ENCODE measurements around the gene NEXN. TPM values are rescaled to one million over a fixed set of nuclear protein-coding genes. Genes with fewer than 3 reads are reported as not detected.

The NEXN gene
- polyA plus RNA-seq, 3 donors = 0.31 to 3.5 (median 3.0) TPM

DNA sequence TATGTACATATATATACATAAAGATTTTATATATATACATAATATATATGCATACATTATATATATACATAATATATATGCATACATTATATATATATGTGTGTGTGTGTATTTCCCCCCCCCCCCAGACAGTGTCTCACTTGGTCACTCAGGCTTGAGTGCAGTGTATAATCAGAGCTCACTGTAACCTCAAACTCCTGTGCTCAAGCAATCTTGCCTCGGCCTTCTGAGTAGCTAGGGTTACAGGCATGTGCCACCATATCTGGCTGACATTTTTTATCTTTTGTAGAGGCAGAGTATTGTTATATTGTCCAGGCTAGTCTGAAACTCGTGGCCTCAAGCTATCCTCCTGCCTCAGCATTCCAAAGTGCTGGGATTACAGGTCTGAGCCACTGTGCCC lies 99.5 kb downstream of the NEXN start:
- H3K4me1 Mint-ChIP-seq = peaks cover 9% of the 10 kb centered on the region

DNA sequence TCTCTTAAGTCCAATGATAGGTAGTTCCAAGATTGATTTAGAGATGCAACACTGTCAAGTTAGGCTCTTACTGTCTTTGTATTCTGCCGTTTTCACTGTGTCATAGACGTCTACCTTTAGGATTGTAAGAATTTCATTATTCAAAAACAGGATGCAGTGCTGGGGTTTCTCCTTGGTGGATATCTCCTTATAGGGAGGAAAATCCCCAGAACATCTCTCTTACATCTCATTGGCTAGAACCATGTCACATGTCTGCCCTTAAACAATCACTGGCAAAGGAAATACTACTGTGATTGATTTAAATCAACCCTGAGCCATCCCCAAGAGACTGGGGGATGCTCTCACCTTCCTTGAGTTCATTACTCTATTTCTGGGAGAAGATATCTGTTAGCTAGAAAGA lies 101.3 kb downstream of the NEXN start:
- intact Hi-C loops (cut with micrococcal nuclease) = no loop called here
- H3K36me3 Mint-ChIP-seq = peaks cover 7 to 21% of the 10 kb centered on the region in 2 donors
- H3K36me3 ChIP-seq (replicated peaks in 1 of 2; ENCODE audit: control insufficient read depth in 1 of 2, insufficient read depth in 2 of 2, low read length in 2 of 2) = no peaks in the 10 kb centered on the region
- H3K4me3 Mint-ChIP-seq = no peak overlapping the region
- H3K4me1 ChIP-seq (ENCODE audit: control insufficient read depth in 1 of 2, insufficient read depth in 2 of 2, low read length in 2 of 2) = peaks cover 0 to 5% of the 10 kb centered on the region in 2 donors
- H3K4me3 ChIP-seq (replicated peaks in 1 of 3; ENCODE audit: low read depth in 2 of 3, low read length in 3 of 3) = no peak overlapping the region
- H3K79me2 ChIP-seq (ENCODE audit: insufficient read depth, low read length) = peaks cover 23% of the 10 kb centered on the region
- DNase-seq = no peak
- no peaks in the 10 kb centered on the region for H3K27me3 Mint-ChIP-seq (ENCODE audit: low read depth in 3 of 3)
- no peak overlapping the region for H3K9ac ChIP-seq (ENCODE audit: insufficient read depth, low read length, poor library complexity, severe bottlenecking)
- H2AFZ ChIP-seq (ENCODE audit: insufficient read depth, low read depth, low read length, poor library complexity, severe bottlenecking) = no peak overlapping the region
- no peaks in the 10 kb centered on the region for H3K9me3 Mint-ChIP-seq
- no peak overlapping the region for H3K27ac Mint-ChIP-seq
- no peaks in the 10 kb centered on the region for H3K27me3 ChIP-seq (ENCODE audit: control insufficient read depth in 2 of 2, insufficient read depth in 2 of 2, low read length in 2 of 2)
- H3K9me3 ChIP-seq (replicated peaks in 1 of 2; ENCODE audit: control insufficient read depth in 1 of 2, insufficient read depth in 1 of 2, low read length in 2 of 2) = no peaks in the 10 kb centered on the region
- TF ChIP-seq, protein P1, sequence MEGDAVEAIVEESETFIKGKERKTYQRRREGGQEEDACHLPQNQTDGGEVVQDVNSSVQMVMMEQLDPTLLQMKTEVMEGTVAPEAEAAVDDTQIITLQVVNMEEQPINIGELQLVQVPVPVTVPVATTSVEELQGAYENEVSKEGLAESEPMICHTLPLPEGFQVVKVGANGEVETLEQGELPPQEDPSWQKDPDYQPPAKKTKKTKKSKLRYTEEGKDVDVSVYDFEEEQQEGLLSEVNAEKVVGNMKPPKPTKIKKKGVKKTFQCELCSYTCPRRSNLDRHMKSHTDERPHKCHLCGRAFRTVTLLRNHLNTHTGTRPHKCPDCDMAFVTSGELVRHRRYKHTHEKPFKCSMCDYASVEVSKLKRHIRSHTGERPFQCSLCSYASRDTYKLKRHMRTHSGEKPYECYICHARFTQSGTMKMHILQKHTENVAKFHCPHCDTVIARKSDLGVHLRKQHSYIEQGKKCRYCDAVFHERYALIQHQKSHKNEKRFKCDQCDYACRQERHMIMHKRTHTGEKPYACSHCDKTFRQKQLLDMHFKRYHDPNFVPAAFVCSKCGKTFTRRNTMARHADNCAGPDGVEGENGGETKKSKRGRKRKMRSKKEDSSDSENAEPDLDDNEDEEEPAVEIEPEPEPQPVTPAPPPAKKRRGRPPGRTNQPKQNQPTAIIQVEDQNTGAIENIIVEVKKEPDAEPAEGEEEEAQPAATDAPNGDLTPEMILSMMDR (IDR thresholded peaks at IDR 0.05) = no peak
- WGBS (ENCODE audit: insufficient coverage) = no CpG with 5 or more reads among the region's 2 CpGs
- peaks cover 11% of the 10 kb centered on the region for H3K4me1 Mint-ChIP-seq
- H4K20me1 ChIP-seq (ENCODE audit: insufficient read depth, low read length) = no peaks in the 10 kb centered on the region
- no peak overlapping the region for H3K4me2 ChIP-seq (replicated peaks; ENCODE audit: extremely low read depth, low read length, poor library complexity, severe bottlenecking)
- no peak overlapping the region for H3K27ac ChIP-seq (ENCODE audit: low read depth in 1 of 2, low read length in 2 of 2)

More for the DNA sequence above, 99.5 kb downstream of the NEXN start:
- Histone ChIP-seq H3K9ac (ENCODE audit: insufficient read depth, low read length, poor library complexity, severe bottlenecking) (no peak overlapping the region), H3K36me3 (replicated peaks in 1 of 2; ENCODE audit: control insufficient read depth in 1 of 2, insufficient read depth in 2 of 2, low read length in 2 of 2) (no peaks in the 10 kb centered on the region), H3K79me2 (ENCODE audit: insufficient read depth, low read length) (peaks cover 23% of the 10 kb centered on the region), H4K20me1 (ENCODE audit: insufficient read depth, low read length) (no peaks in the 10 kb centered on the region), H3K4me1 (ENCODE audit: control insufficient read depth in 1 of 2, insufficient read depth in 2 of 2, low read length in 2 of 2) (peaks cover 0 to 5% of the 10 kb centered on the region in 2 donors), H3K27ac (ENCODE audit: low read depth in 1 of 2, low read length in 2 of 2) (no peak overlapping the region), H3K4me3 (replicated peaks in 1 of 3; ENCODE audit: low read depth in 2 of 3, low read length in 3 of 3) (no peak overlapping the region), H3K9me3 (replicated peaks in 1 of 2; ENCODE audit: control insufficient read depth in 1 of 2, insufficient read depth in 1 of 2, low read length in 2 of 2) (no peaks in the 10 kb centered on the region), H3K27me3 (ENCODE audit: control insufficient read depth in 2 of 2, insufficient read depth in 2 of 2, low read length in 2 of 2) (no peaks in the 10 kb centered on the region), H2AFZ (ENCODE audit: insufficient read depth, low read depth, low read length, poor library complexity, severe bottlenecking) (no peak overlapping the region), H3K4me2 (replicated peaks; ENCODE audit: extremely low read depth, low read length, poor library complexity, severe bottlenecking) (no peak overlapping the region)
- TF ChIP-seq, protein P1 (IDR thresholded peaks at IDR 0.05) = no peak
- no peak for DNase-seq
- 94% methylated on average over 2 of the region's 2 CpGs for WGBS (ENCODE audit: insufficient coverage)
- Mint-ChIP-seq H3K9me3 (no peaks in the 10 kb centered on the region), H3K4me3 (no peak overlapping the region), H3K36me3 (peaks cover 2 to 21% of the 10 kb centered on the region in 2 donors), H3K27ac (peak overlapping the region in 1 of 7 donors; percentile 44), H3K27me3 (ENCODE audit: low read depth in 3 of 3) (no peaks in the 10 kb centered on the region)
- intact Hi-C loops (cut with micrococcal nuclease) = no loop called here

Data from CD14-positive monocyte (primary cell).